Thymus (tissue), 11 donors: ENCODE measurements around the gene GKAP1. TPM values are rescaled to one million over a fixed set of nuclear protein-coding genes. Genes with fewer than 3 reads are reported as not detected.
"Not testable (repeated sequence)": the region's sequence is repeated elsewhere in the genome, so short reads cannot be mapped to it uniquely, and the experiment has no call there.

Experiments
- DNase-seq, 9 donors: peaks; one replicate each; pipeline ENCODE4 v3.0.0-alpha.2; 2013; ENCODE audit warnings: low spot score in 9 of 9, low read depth in 6 of 9, missing footprints in 1 of 9
- H3K27ac ChIP-seq, 2 donors: one replicate each; pipeline ENCODE4 v1.5.1; 2013; ENCODE audit warnings: control low read depth in 1 of 2, low read depth in 1 of 2, low read length in 1 of 2, mild to moderate bottlenecking in 1 of 2, moderate library complexity in 1 of 2
- H3K27me3 ChIP-seq, 2 donors: one replicate each; pipeline ENCODE4 v1.5.1; 2013; ENCODE audit warnings: low read length in 1 of 2; ENCODE audit not compliant: control insufficient read depth in 2 of 2, insufficient read depth in 1 of 2
- H3K36me3 ChIP-seq, 2 donors: one replicate each; pipeline ENCODE4 v1.5.1; 2013; ENCODE audit warnings: low read length in 1 of 2, mild to moderate bottlenecking in 1 of 2, moderate library complexity in 1 of 2; ENCODE audit not compliant: control insufficient read depth in 2 of 2, insufficient read depth in 2 of 2
- H3K4me1 ChIP-seq, 2 donors: one replicate each; pipeline ENCODE4 v1.5.1; 2013; ENCODE audit warnings: low read length in 2 of 2; ENCODE audit not compliant: control insufficient read depth in 2 of 2, insufficient read depth in 2 of 2
- H3K4me3 ChIP-seq, 2 donors: one replicate each; pipeline ENCODE4 v1.5.1; 2013; ENCODE audit warnings: low read length in 2 of 2, control low read depth in 1 of 2, mild to moderate bottlenecking in 1 of 2
- H3K9me3 ChIP-seq, 2 donors: one replicate each; pipeline ENCODE4 v1.5.1; 2013; ENCODE audit warnings: low read length in 1 of 2, mild to moderate bottlenecking in 1 of 2; ENCODE audit not compliant: control insufficient read depth in 2 of 2, insufficient read depth in 1 of 2
- WGBS: extraction: QIAGEN DNeasy Blood & Tissue Kit; methylation state at CpG from one replicate; pipeline ENCODE4 v1.1.7; 2013; 5-methylcytosine and 5-hydroxymethylcytosine counted together
- polyA plus RNA-seq: library from polyadenylated mRNA; stranded (reverse); fragments of 200-250 nt; gene quantifications from one replicate; pipeline ENCODE4 v1.2.3, GENCODE V29; 2013
- total RNA-seq: library from RNA; stranded (reverse); fragments of 120-200 nt; gene quantifications from one replicate; pipeline ENCODE4 v1.2.4, GENCODE V29; 2013
- donor health status: healthy.

The GKAP1 gene
- total and polyA plus RNA-seq, 2 donors: 14.3 to 22.4 TPM

GRCh38 chr9:83804454-83804853 is 13.1 kb downstream of the GKAP1 start:
- H3K27me3 ChIP-seq, H3K27ac ChIP-seq, H3K4me1 ChIP-seq, DNase-seq, H3K9me3 ChIP-seq, H3K4me3 ChIP-seq: not testable (repeated sequence)
- peaks cover 9 to 10% of the 10 kb centered on the region in 2 donors for H3K36me3 ChIP-seq
- WGBS: 94% methylated on average over 31 of the region's 31 CpGs

- DNase-seq, H3K9me3 ChIP-seq: not testable (repeated sequence)
- WGBS: 97% methylated on average over 31 of the region's 33 CpGs
Observed at GRCh38 chr9:83803941-83804340, 13.6 kb downstream of the GKAP1 start.

GRCh38 chr9:83800236-83801033 is 17.1 kb downstream of the GKAP1 start:
- Histone ChIP-seq H3K27ac (no peak overlapping the region), H3K27me3 (no peaks in the 10 kb centered on the region), H3K9me3 (no peaks in the 10 kb centered on the region), H3K4me1 (no peaks in the 10 kb centered on the region), H3K4me3 (no peak overlapping the region), H3K36me3 (peaks cover 16 to 18% of the 10 kb centered on the region in 2 donors)
- no peak for DNase-seq
- 96% methylated on average over 13 of the region's 13 CpGs for WGBS

More at GRCh38 chr9:83803941-83804340, 13.6 kb downstream of the GKAP1 start:
- H3K4me1 ChIP-seq, H3K4me3 ChIP-seq, H3K27me3 ChIP-seq, H3K27ac ChIP-seq: not testable (repeated sequence)
- peaks cover 9 to 10% of the 10 kb centered on the region in 2 donors for H3K36me3 ChIP-seq

GRCh38 chr9:83794051-83794450 is 23.5 kb downstream of the GKAP1 start:
- H3K36me3 ChIP-seq: peaks cover 10 to 18% of the 10 kb centered on the region in 2 donors
- WGBS: 100% methylated on average over 2 of the region's 2 CpGs

GRCh38 chr9:83792746-83793145 is 24.8 kb downstream of the GKAP1 start:
- 100% methylated on average over 1 of the region's 1 CpG for WGBS
- no peak for DNase-seq
- Histone ChIP-seq H3K27me3 (no peaks in the 10 kb centered on the region), H3K4me3 (no peak overlapping the region), H3K9me3 (no peaks in the 10 kb centered on the region), H3K36me3 (peaks cover 6 to 14% of the 10 kb centered on the region in 2 donors), H3K27ac (no peak overlapping the region), H3K4me1 (no peaks in the 10 kb centered on the region)

More at GRCh38 chr9:83794051-83794450, 23.5 kb downstream of the GKAP1 start:
- Histone ChIP-seq H3K27ac (no peak overlapping the region), H3K27me3 (no peaks in the 10 kb centered on the region), H3K4me1 (no peaks in the 10 kb centered on the region), H3K9me3 (no peaks in the 10 kb centered on the region), H3K4me3 (no peak overlapping the region)
- DNase-seq: no peak

- no peaks in the 10 kb centered on the region for H3K4me1 ChIP-seq
- no peaks in the 10 kb centered on the region for H3K9me3 ChIP-seq
- H3K27ac ChIP-seq: no peak overlapping the region
- 97% methylated on average over 2 of the region's 2 CpGs for WGBS
- no peaks in the 10 kb centered on the region for H3K27me3 ChIP-seq
- DNase-seq: no peak
- H3K36me3 ChIP-seq: peaks cover 2 to 10% of the 10 kb centered on the region in 2 donors
- no peak overlapping the region for H3K4me3 ChIP-seq
Observed at GRCh38 chr9:83778164-83778563, 39.4 kb downstream of the GKAP1 start.

GRCh38 chr9:83775932-83776331 is 41.6 kb downstream of the GKAP1 start:
- Histone ChIP-seq H3K27me3 (no peaks in the 10 kb centered on the region), H3K36me3 (peaks cover 0 to 4% of the 10 kb centered on the region in 2 donors), H3K4me1 (no peaks in the 10 kb centered on the region), H3K9me3 (no peaks in the 10 kb centered on the region), H3K27ac (no peak overlapping the region), H3K4me3 (no peak overlapping the region)
- WGBS: 97% methylated on average over 2 of the region's 2 CpGs
- no peak for DNase-seq

- no peak for DNase-seq
- H3K36me3 ChIP-seq: peaks cover 0 to 3% of the 10 kb centered on the region in 2 donors
- H3K4me1 ChIP-seq: no peaks in the 10 kb centered on the region
- H3K27ac ChIP-seq: no peak overlapping the region
- no peaks in the 10 kb centered on the region for H3K27me3 ChIP-seq
- H3K4me3 ChIP-seq: no peak overlapping the region
- no peaks in the 10 kb centered on the region for H3K9me3 ChIP-seq
- 97% methylated on average over 6 of the region's 6 CpGs for WGBS
Observed at GRCh38 chr9:83772860-83773259, 44.7 kb downstream of the GKAP1 start.

GRCh38 chr9:83765376-83765775 is 52.2 kb downstream of the GKAP1 start:
- Histone ChIP-seq H3K9me3 (no peaks in the 10 kb centered on the region), H3K4me1 (no peaks in the 10 kb centered on the region), H3K36me3 (peaks cover 0 to 4% of the 10 kb centered on the region in 2 donors), H3K4me3 (no peak overlapping the region), H3K27ac (no peak overlapping the region), H3K27me3 (no peaks in the 10 kb centered on the region)
- WGBS: over 99% methylated on average over 5 of the region's 5 CpGs
- DNase-seq: no peak
